Measurements from ENCODE around the gene UBA3.

GRCh38 chr3:69104586-69104985, 24.4 kb upstream of the UBA3 start:
- TF ChIP-seq POLR2A (IDR thresholded peaks at IDR 0.05) (no peak), CTCF (IDR thresholded peaks at IDR 0.05) (no peak)

Data from uterus (tissue), 2 donors.